B cell (primary cell): Measurements from ENCODE around the gene CFAP53. TPM values are rescaled to one million over a fixed set of nuclear protein-coding genes. Genes with fewer than 3 reads are reported as not detected.

Source experiments
- ATAC-seq: fragments of 200-7000 bp; cut with Tn5 transposase; one replicate; pipeline ENCODE4 v1.10.0; 2021; ENCODE audit warnings: low read depth, mild to moderate bottlenecking, moderate number of reproducible peaks, moderate library complexity
- CTCF ChIA-PET: fragments of 350-600 bp; sonication (Branson Sonifier 250); formaldehyde crosslinking; loops from one replicate; lab custom pipeline; 2021; ENCODE audit warnings: antibody characterized with exemption, inconsistent platforms; lab: Charles Lee
- POLR2A ChIA-PET: fragments of 350-600 bp; sonication (Branson Sonifier 250); formaldehyde crosslinking; loops from one replicate; lab custom pipeline; 2021; ENCODE audit warnings: antibody characterized with exemption; lab: Charles Lee
- DNase-seq: peaks from one replicate; pipeline ENCODE4 v3.0.0; 2013
- H2AFZ ChIP-seq: 2 replicates; pipeline ENCODE4 v1.6.1; 2012; ENCODE audit warnings: mild to moderate bottlenecking, low read depth, low read length; ENCODE audit not compliant: insufficient read depth, poor library complexity, severe bottlenecking
- H3K27ac ChIP-seq, 2 donors: 1 replicate in 1 of 2; 2 replicates in 1 of 2; pipeline ENCODE4 v1.5.1; 2012 to 2013; ENCODE audit warnings: low read length in 2 of 2, mild to moderate bottlenecking in 2 of 2, moderate library complexity in 1 of 2
- H3K27me3 ChIP-seq, 4 experiments: fragments of 200-600 bp in 1 of 4; sonication (generic) in 1 of 4; replicated peaks in 1 of 4; 1 replicate in 2 of 4; 2 replicates in 2 of 4; pipeline versions ENCODE4 v1.6.1 to v1.7.0; 2013 to 2016; ENCODE audit warnings: low read length in 3 of 4, mild to moderate bottlenecking in 2 of 4, mixed read lengths in 1 of 4, moderate library complexity in 1 of 4; ENCODE audit not compliant: insufficient read depth in 4 of 4, control insufficient read depth in 3 of 4; ENCODE audit errors: control extremely low read depth in 1 of 4
- H3K36me3 ChIP-seq, 2 experiments: replicated peaks in 1 of 2; 1 replicate in 1 of 2; 2 replicates in 1 of 2; pipeline versions ENCODE4 v1.6.1 to v1.7.1; 2013; ENCODE audit warnings: low read length in 1 of 2; ENCODE audit not compliant: insufficient read depth in 2 of 2, control insufficient read depth in 1 of 2; ENCODE audit errors: control extremely low read depth in 1 of 2, extremely low read depth in 1 of 2
- H3K4me1 ChIP-seq, 2 donors: fragments of 200-600 bp in 1 of 2; sonication (generic) in 1 of 2; 1 replicate in 1 of 2; 2 replicates in 1 of 2; pipeline versions ENCODE4 v1.5.1 to v1.6.1; 2013 to 2017; ENCODE audit warnings: low read length in 2 of 2; ENCODE audit not compliant: control insufficient read depth in 2 of 2, insufficient read depth in 2 of 2
- H3K4me2 ChIP-seq: replicated peaks from 2 replicates; pipeline ENCODE3; 2012; ENCODE audit warnings: mild to moderate bottlenecking, low read depth, low read length; ENCODE audit not compliant: poor library complexity, severe bottlenecking
- H3K4me3 ChIP-seq, 5 experiments: fragments of 200-600 bp in 1 of 5; sonication (generic) in 1 of 5; 1 replicate in 3 of 5; 2 replicates in 2 of 5; pipeline versions ENCODE4 v1.5.1 to v1.7.0; 2011 to 2016; ENCODE audit warnings: low read length in 4 of 5, mild to moderate bottlenecking in 4 of 5, low read depth in 2 of 5, control low read depth in 1 of 5, moderate library complexity in 1 of 5; ENCODE audit not compliant: insufficient read depth in 1 of 5; ENCODE audit errors: control extremely low read depth in 1 of 5, extremely low read depth in 1 of 5
- H3K79me2 ChIP-seq: fragments of 200-600 bp; sonication (generic); one replicate; pipeline ENCODE4 v1.6.0; 2016; ENCODE audit warnings: low read length; ENCODE audit not compliant: control insufficient read depth, insufficient read depth
- H3K9ac ChIP-seq: fragments of 200-600 bp; sonication (generic); 2 replicates; pipeline ENCODE4 v1.6.1; 2017; ENCODE audit warnings: mild to moderate bottlenecking, low read length, moderate library complexity
- H3K9me3 ChIP-seq, 3 donors: one replicate each; pipeline versions ENCODE4 v1.6.1 to v1.7.1; 2013; ENCODE audit warnings: low read length in 2 of 3; ENCODE audit not compliant: control insufficient read depth in 2 of 3, insufficient read depth in 1 of 3; ENCODE audit errors: control extremely low read depth in 1 of 3
- H4K20me1 ChIP-seq: 2 replicates; pipeline ENCODE4 v1.6.0; 2012; ENCODE audit warnings: mild to moderate bottlenecking, low read length; ENCODE audit not compliant: insufficient read depth, control insufficient read depth, poor library complexity, severe bottlenecking
- H3K27ac Mint-ChIP-seq: one replicate; pipeline ENCODE4 v1.8.0; 2021; ENCODE audit warnings: mixed read lengths
- H3K27me3 Mint-ChIP-seq: one replicate; pipeline ENCODE4 v1.8.0; 2021; ENCODE audit warnings: mixed read lengths
- H3K4me1 Mint-ChIP-seq: one replicate; pipeline ENCODE4 v1.8.0; 2021; ENCODE audit warnings: mixed read lengths
- H3K4me3 Mint-ChIP-seq: one replicate; pipeline ENCODE4 v1.8.0; 2021; ENCODE audit warnings: mixed read lengths
- H3K9me3 Mint-ChIP-seq: one replicate; pipeline ENCODE4 v1.8.0; 2022; ENCODE audit warnings: mixed read lengths; ENCODE audit not compliant: insufficient read depth
- CTCF ChIP-seq: fragments of 200-600 bp; IDR thresholded peaks from one replicate; pipeline ENCODE4 v1.8.0; 2022; ENCODE audit warnings: antibody characterized with exemption, mild to moderate bottlenecking
- EZH2 ChIP-seq: IDR thresholded peaks from 2 replicates; pipeline ENCODE4 v1.6.1; 2012; ENCODE audit warnings: borderline replicate concordance, low read depth, mild to moderate bottlenecking, moderate library complexity, low read length; ENCODE audit not compliant: insufficient read depth, poor library complexity, severe bottlenecking
- WGBS: methylation state at CpG from one replicate; pipeline ENCODE4 v1.1.5; 2013; ENCODE audit warnings: missing lambda C conversion rate; ENCODE audit not compliant: insufficient coverage; 5-methylcytosine and 5-hydroxymethylcytosine counted together
- intact Hi-C: fragments of 100-400 bp; cut with micrococcal nuclease; formaldehyde crosslinking; loops from one replicate; pipeline ENCODE4 v1.10.0; 2022
- polyA plus RNA-seq: library from polyadenylated mRNA; depleted of rRNA; stranded (reverse); fragments of >200 nt; gene quantifications from 2 replicates; pipeline ENCODE4 v1.2.3, GENCODE V29; 2012
- total RNA-seq, 2 donors: library from RNA; stranded (reverse); fragments of 120-200 nt in 1 of 2; gene quantifications; 1 replicate in 1 of 2; 2 replicates in 1 of 2; pipeline versions ENCODE4 v1.2.3 to v1.2.4, GENCODE V29; 2013 to 2022

CFAP53 gene
- total and polyA plus RNA-seq, 2 donors (not counting 1 experiment from before 2014, with no cell fraction given) = 0.04 to 0.79 TPM

GRCh38 chr18:50287441-50288347 lies 21.4 kb upstream of the CFAP53 start, which contains the start of gene CXXC1:
Gene CXXC1 (minus strand): TSS chr18:50287692. CDS start chr18:50287589, 103 bp downstream.
- Mint-ChIP-seq H3K4me1 (peaks cover 34% of the 10 kb centered on the region), H3K9me3 (no peaks in the 10 kb centered on the region), H3K27ac (peak within 1 kb of the TSS; percentile 94), H3K4me3 (peak within 1 kb of the TSS; percentile 98), H3K27me3 (no peaks in the 10 kb centered on the region)
- CTCF ChIA-PET = interaction anchor here (1.9 to 4.0 kb wide), 3 partner anchors 18 to 69 kb away, joined by 6 to 22 read pairs (median 11); partner anchors contain the start of gene CFAP53
- peak within 1 kb of the TSS; percentile 92 for H2AFZ ChIP-seq
- peaks cover 10% of the 10 kb centered on the region for H3K79me2 ChIP-seq
- POLR2A ChIA-PET = no interaction called here
- H4K20me1 ChIP-seq = peaks cover 7% of the 10 kb centered on the region
- ATAC-seq = peak; percentile 91
- DNase-seq = peak; percentile 99
- peak within 1 kb of the TSS; percentile 93 for H3K27ac ChIP-seq
- WGBS = under 1% methylated on average over 73 of the region's 76 CpGs
- no peak for TF ChIP-seq EZH2
- TF ChIP-seq CTCF = peak; percentile 42
- H3K27me3 ChIP-seq = no peaks in the 10 kb centered on the region
- H3K4me1 ChIP-seq = peaks cover 8 to 13% of the 10 kb centered on the region in 2 donors
- H3K9ac ChIP-seq = peak within 1 kb of the TSS; percentile 82
- intact Hi-C loops = loop anchor here (1.0 to 5.0 kb wide), 9 partner anchors 11 to 1335 kb away; partner anchors contain the start of genes C18orf32, CFAP53, MEX3C and SMAD7
- no peaks in the 10 kb centered on the region for H3K9me3 ChIP-seq
- peaks cover 0 to 33% of the 10 kb centered on the region in 2 experiments for H3K36me3 ChIP-seq
- peak within 1 kb of the TSS; percentile 91 for H3K4me2 ChIP-seq
- H3K4me3 ChIP-seq = peak within 1 kb of the TSS; percentile 64 to 97 (median 90)
